Testis (tissue), 3 donors: ENCODE results near the gene AUTS2. TPM values are rescaled to one million over a fixed set of nuclear protein-coding genes. Genes with fewer than 3 reads are reported as not detected.

Source experiments
- DNase-seq: peaks from one replicate; pipeline ENCODE4 v3.0.0-alpha.2; 2019
- H3K27ac ChIP-seq, 2 donors: fragments of 200-600 bp; sonication (generic); one replicate each; pipeline ENCODE4 v1.5.1; 2019
- H3K27me3 ChIP-seq: fragments of 200-600 bp; sonication (generic); one replicate; pipeline ENCODE4 v1.5.1; 2019
- H3K36me3 ChIP-seq: fragments of 200-600 bp; sonication (generic); one replicate; pipeline ENCODE4 v1.5.1; 2017; ENCODE audit warnings: low read depth; ENCODE audit errors: missing control alignments
- H3K4me1 ChIP-seq: fragments of 200-600 bp; sonication (generic); one replicate; pipeline ENCODE4 v1.5.1; 2019
- H3K4me3 ChIP-seq, 2 donors: fragments of 200-600 bp; sonication (generic); one replicate each; pipeline ENCODE4 v1.5.1; 2017 to 2019
- H3K9me3 ChIP-seq: fragments of 200-600 bp; sonication (generic); one replicate; pipeline ENCODE4 v1.5.1; 2017
- CTCF ChIP-seq, 3 experiments: fragments of 450-650 bp in 2 of 3; fragments of 200-600 bp in 1 of 3; sonication (generic) in 1 of 3; IDR thresholded peaks; one replicate each; pipeline ENCODE4 v1.5.1; 2016 to 2019; ENCODE audit warnings: antibody characterized with exemption in 3 of 3, mild to moderate bottlenecking in 2 of 3, moderate library complexity in 1 of 3
- POLR2A ChIP-seq: fragments of 450-650 bp; IDR thresholded peaks from one replicate; pipeline ENCODE4 v1.6.1; 2017; ENCODE audit warnings: antibody characterized with exemption, mild to moderate bottlenecking, moderate library complexity
- WGBS, 2 donors: methylation state at CpG; one replicate each; pipeline ENCODE4 v1.1.5; 2018; 5-methylcytosine and 5-hydroxymethylcytosine counted together
- intact Hi-C: fragments of 100-400 bp; cut with DNase I; formaldehyde crosslinking; loops from one replicate; pipeline ENCODE4 v1.15.1; 2023; ENCODE audit warnings: low total_unique reads
- polyA plus RNA-seq: library from polyadenylated mRNA; stranded (reverse); fragments of 350-450 nt; fragmentation: Illumina TruSeq; extraction: RNeasy Lipid Tissue Mini Kit (QIAGEN cat#74804); gene quantifications from one replicate; pipeline ENCODE4 v1.2.3, GENCODE V29; 2014; ENCODE audit warnings: low read depth, low replicate concordance; ENCODE audit not compliant: insufficient read depth
- total RNA-seq, 2 donors: library from RNA; depleted of rRNA; stranded (reverse); fragments of >200 nt; gene quantifications; one replicate each; pipeline ENCODE4 v1.2.3, GENCODE V29; 2016

Gene AUTS2
- total and polyA plus RNA-seq, 3 donors from 2014 or later, result 21.3 to 75.5 (median 56.1) TPM

GRCh38 chr7:69799048-69799697, 200.9 kb downstream of the AUTS2 start:
- intact Hi-C loops, result no loop called here
- no peak for DNase-seq
- WGBS, 2 donors, result 92 to 99% methylated on average over 4 of the region's 4 CpGs
- Histone ChIP-seq H3K9me3 (no peaks in the 10 kb centered on the region), H3K27me3 (no peaks in the 10 kb centered on the region), H3K4me3 (no peak overlapping the region), H3K4me1 (peaks cover 18% of the 10 kb centered on the region), H3K36me3 (no peaks in the 10 kb centered on the region), H3K27ac (no peak overlapping the region)
- TF ChIP-seq CTCF (IDR thresholded peaks at IDR 0.05), result no peak
- no peak for TF ChIP-seq POLR2A

GRCh38 chr7:69799990-69800389, 201.7 kb downstream of the AUTS2 start:
- Histone ChIP-seq H3K36me3 (no peaks in the 10 kb centered on the region), H3K4me3 (no peak overlapping the region), H3K9me3 (no peaks in the 10 kb centered on the region), H3K27me3 (no peaks in the 10 kb centered on the region), H3K27ac (no peak overlapping the region), H3K4me1 (peaks cover 18% of the 10 kb centered on the region)
- WGBS, 2 donors, result 81 to 88% methylated on average over 2 of the region's 2 CpGs
- TF ChIP-seq CTCF (IDR thresholded peaks at IDR 0.05) (no peak), POLR2A (no peak)
- intact Hi-C loops, result no loop called here
- DNase-seq, result no peak

GRCh38 chr7:69800495-69800894, 202.2 kb downstream of the AUTS2 start:
- no peaks in the 10 kb centered on the region for H3K27me3 ChIP-seq
- peak; percentile 66 for DNase-seq
- no peaks in the 10 kb centered on the region for H3K36me3 ChIP-seq
- no peak for TF ChIP-seq POLR2A
- no peak for TF ChIP-seq CTCF (IDR thresholded peaks at IDR 0.05)
- intact Hi-C loops, result no loop called here
- no peak overlapping the region for H3K27ac ChIP-seq
- no peaks in the 10 kb centered on the region for H3K9me3 ChIP-seq
- no peak overlapping the region for H3K4me3 ChIP-seq
- H3K4me1 ChIP-seq, result peaks cover 18% of the 10 kb centered on the region

GRCh38 chr7:69801729-69802682, 203.7 kb downstream of the AUTS2 start:
- H3K27ac ChIP-seq, result no peak overlapping the region
- no peaks in the 10 kb centered on the region for H3K27me3 ChIP-seq
- no peak overlapping the region for H3K4me3 ChIP-seq
- TF ChIP-seq POLR2A (no peak), CTCF (IDR thresholded peaks at IDR 0.05) (no peak)
- intact Hi-C loops, result no loop called here
- H3K36me3 ChIP-seq, result no peaks in the 10 kb centered on the region
- peaks cover 18% of the 10 kb centered on the region for H3K4me1 ChIP-seq
- WGBS, 2 donors, result 58 to 65% methylated on average over 5 of the region's 5 CpGs
- no peaks in the 10 kb centered on the region for H3K9me3 ChIP-seq
- DNase-seq, result no peak
